NOMO-1 treated with dmso at 0.1 percent for 144 hours (cell line): ENCODE results near the gene TSC22D4.

Experiments
- DNase-seq: peaks from one replicate; lab custom pipeline; 2025; ENCODE audit not compliant: unreplicated experiment; lab: John Stamatoyannopoulos, UW

Gene TSC22D4

DNA sequence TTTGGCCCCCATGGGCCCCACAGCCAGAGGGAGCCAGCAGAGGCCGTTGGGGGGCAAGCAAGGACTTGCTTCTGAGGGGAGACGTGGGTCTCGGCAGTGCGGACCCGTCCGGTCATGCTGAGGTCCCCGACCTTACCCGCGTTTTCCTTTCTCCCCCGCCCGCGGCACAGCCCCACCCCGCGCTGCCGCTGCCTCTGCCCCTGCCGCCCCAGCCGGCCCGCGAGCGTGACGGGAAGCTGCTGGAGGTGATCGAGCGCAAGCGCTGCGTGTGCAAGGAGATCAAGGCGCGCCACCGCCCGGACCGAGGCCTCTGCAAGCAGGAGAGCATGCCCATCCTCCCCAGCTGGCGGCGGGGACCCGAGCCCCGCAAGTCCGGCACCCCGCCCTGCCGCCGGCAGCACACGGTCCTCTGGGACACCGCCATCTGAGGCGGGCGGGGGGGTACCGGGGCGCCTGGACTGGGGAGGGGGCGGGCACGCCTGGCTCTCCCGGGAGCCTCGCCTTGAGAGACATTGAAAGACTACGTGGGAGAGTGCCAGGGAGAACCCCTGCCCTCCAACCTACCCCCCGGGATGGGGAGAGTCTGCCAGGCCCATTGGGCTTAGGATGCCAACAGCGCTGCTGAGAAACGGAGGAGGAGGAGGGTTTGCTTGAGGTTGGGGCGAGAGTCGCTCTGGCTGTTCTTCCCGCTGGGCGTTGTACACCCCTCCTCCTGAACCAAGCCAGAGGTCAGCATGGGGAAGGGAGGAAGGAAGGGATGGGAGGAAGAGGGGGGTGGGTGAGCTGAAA lies 14.7 kb upstream of the TSC22D4 start:
- no peak for DNase-seq

DNA sequence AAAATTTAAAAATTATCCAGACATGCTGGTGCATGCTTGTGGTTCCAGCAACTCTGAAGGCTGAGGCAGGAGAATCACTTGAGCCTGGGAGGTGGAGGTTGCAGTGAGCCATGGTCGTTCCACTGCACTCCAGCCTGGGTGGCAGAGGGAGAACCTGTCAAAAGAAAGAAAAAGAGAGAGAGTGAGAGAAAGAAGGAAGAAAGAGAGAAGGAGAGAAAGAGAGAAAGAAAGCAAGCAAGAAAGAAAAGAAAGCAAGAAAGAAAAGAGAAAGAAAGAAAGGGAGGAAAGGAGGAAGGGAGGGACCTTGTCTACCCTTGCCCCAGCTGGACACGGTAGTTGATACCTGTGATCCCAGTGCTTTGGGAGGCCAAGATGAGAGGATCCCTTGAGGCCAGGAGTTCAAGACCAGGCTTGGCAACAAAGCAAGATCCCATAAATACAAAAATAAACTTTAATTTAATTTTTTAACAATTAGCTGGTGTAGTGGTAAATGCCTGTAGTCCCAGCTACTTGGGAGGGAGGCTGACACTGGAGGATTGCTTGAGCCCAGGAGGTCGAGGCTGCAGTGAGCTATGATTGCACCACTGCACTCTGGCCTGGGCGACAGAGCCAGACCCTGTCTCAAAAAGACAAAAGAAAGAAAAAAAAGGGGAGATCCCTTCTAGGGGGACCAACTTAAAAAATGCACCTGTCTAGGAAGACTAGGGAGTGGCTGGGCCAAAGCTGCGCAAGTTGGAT lies 13.9 kb upstream of the TSC22D4 start:
- DNase-seq = no peak

DNA sequence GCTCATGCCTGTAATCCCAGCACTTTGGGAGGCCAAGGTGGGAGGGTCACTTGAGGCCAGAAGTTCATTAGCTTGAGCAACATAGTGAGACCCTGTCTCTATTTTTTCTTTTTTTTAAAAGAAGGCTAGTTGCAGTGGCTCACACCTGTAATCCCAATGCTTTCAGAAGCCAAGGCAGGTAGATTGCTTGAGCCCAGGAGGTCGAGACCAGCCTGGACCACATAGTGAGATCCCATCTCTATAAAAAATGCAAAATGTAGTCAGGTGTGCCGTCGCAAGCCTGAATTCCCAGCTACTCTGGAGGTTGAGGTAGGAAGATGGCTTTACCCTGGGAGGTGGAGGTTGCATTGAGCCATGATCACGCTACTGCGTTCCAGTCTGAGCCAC lies 12.2 kb upstream of the TSC22D4 start:
- DNase-seq = no peak

DNA sequence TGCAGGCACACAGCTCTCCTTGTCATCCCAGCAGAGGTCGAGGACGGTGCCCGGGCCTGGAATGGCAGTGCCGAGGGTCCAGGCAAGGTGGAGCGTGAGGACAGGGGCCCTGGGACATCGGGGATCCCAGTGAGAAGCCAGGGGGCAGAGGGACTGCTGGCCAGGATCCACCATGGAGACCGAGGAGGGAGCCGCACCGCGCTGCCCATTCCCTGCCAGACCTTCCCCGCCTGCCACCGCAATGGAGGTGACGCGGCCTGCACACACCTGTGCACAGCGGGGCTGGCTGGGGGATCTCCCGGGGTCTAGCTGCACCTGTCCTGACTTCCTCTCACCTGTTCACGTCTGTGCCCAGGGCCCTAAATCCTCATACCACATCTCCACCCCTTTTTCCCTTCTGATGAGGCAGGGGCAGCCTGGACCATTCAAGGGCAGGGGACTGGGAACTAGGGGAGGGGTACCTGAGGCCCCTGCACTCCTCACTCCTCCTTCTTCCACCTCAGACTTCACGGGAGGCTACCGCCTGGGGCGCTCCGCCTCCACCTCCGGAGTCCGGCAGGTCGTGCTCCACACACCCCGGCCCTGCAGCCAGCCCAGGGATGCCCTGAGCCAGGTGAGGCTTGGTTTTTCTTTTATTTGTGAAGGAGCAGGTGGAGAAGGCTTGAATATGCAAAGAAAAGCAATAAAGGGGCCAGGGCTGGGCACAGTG lies 11.6 kb upstream of the TSC22D4 start:
- no peak for DNase-seq

DNA sequence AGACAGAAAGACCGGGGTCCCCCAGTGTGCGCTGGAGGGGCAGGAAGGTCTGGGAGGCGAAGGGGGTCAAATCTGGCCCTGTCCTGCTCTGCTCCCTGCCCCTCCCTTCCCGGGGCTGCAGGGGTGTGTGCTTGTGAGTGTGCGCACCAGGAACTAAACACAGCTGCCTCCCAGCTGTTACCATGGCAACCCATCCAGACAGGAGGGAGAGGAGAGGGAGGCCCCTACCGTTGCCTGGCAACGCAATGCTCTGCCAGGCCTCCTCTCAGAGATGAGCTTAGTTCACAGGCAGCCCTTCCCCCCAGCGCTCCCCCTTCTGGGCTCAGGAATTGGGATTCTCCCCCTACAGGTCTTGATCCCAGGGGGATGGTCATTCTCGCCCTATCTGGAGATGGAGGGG lies 10.8 kb upstream of the TSC22D4 start:
- peak; percentile 68 for DNase-seq

DNA sequence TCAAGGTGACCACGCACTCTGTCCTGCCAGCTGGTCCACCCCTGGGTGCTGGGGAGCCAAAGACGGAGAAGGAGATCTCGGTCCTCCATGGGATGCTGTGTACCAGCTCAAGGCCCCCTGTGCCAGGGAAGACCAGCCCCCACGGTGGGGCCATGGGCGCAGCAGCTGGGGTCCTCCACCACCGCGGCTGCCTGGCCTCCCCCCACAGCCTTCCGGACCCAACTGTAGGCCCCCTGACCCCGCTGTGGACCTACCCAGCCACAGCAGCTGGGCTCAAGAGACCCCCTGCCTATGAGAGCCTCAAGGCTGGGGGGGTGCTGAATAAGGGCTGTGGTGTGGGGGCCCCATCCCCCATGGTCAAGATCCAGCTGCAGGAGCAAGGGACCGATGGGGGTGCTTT lies 10.1 kb upstream of the TSC22D4 start:
- no peak for DNase-seq

DNA sequence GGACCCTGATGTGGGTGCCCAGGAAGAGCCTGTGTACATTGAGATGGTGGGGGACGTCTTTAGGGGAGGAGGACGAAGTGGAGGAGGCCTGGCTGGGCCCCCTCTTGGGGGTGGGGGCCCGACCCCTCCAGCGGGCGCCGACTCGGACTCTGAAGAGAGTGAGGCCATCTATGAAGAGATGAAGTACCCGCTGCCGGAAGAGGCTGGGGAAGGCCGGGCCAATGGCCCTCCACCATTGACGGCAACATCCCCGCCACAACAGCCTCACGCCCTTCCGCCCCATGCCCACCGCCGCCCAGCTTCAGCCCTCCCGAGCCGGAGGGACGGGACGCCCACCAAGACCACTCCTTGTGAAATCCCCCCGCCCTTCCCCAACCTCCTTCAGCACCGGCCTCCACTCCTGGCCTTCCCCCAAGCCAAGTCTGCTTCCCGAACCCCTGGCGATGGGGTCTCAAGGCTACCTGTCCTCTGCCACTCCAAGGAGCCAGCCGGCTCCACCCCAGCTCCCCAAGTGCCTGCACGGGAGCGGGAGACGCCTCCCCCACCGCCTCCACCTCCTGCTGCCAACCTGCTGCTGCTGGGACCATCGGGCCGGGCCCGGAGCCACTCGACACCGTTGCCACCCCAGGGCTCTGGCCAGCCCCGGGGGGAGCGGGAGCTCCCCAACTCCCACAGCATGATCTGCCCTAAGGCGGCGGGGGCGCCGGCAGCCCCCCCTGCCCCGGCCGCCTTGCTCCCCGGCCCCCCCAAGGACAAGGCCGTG lies 9.5 kb upstream of the TSC22D4 start:
- no peak for DNase-seq

DNA sequence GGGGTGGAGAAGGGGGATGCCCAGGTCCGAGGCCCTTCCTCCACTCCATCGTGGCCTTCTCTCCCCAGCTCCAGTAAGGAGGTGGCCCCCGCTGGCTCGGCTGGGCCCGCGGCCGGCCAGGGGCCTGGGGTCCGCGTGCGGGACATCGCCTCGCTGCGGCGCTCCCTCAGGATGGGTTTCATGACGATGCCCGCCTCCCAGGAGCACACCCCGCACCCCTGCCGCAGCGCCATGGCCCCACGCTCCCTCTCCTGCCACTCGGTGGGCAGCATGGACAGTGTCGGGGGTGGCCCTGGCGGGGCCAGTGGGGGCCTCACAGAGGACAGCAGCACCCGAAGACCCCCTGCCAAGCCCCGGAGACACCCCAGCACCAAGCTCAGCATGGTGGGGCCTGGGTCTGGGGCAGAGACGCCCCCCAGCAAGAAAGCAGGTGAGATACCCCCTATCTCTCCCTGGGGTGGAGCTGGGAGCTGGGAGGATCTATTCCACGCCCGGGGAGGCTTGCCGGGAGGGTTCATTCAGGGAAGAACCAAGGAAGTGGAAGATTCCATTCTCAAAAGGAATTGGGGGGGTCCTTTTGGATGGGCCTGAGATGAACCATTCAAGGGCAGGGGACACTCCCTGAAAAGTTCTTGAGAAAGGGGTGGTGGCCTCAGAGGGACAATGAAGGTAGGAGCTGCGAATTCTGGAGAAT lies 7.9 kb upstream of the TSC22D4 start:
- no peak for DNase-seq

DNA sequence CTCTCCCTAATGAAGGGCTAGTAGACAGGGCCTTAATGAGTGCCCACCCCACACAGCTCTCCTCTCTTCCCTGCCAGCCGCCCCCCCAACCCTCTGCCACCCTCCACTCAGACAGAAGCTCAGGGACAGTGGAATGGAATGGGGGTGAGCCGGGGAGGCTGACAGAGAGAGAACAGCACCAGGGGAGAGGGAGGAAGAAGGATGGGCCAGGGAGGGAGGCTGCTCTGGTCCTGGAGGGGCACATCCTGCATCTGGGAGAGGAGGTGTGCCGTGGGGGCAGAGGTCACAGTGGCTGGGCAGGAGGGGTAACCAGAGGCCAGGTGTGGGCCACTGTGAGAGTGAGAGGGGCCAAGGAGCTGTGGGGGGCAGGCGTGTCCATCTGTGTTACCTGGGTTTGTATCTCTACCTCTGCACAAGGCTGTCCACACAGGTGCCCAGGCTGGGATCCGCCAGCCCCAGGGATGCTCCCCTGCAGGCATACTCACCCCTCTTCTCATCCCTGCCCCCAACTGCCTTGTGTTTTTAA lies 7.2 kb upstream of the TSC22D4 start:
- no peak for DNase-seq

DNA sequence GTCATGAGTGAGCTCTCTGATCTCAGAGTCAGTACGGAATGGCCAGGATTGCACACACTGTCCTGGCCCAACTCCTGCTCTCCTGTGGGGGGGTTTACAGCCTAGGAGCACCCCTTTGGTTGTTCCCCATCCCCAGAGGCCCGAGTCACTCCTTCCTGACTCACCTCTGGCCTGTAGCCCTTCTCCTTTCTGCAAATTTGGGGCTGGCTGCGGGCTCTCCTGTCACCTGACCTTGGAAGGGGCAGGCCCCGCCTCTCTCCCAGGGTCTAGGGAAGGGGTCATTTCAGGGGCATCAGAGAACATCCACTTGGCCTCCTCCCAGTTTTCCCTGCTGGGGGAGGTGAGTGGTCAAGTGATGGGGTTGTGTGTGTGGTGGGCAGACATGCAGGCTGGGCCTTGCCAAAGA lies 6.5 kb upstream of the TSC22D4 start:
- DNase-seq = no peak

DNA sequence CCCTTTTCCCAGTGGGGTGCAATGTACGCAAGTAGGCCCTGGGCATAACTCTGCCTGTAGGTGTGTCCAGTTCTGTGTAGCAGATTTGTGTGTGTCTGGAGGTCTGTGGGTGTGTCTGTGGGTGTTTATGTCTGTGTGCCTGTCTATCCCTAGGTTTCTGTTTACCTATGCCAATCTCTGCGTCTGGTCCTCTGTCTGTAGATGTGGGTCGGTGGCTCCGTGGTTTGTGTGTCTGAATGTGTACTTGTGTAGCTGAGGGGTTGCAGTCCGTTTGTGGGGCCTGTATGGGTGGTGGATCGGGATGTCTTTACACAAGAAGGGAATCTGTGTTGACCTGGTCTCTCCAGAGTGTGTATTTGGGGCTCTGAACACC lies 5.6 kb upstream of the TSC22D4 start:
- no peak for DNase-seq

DNA sequence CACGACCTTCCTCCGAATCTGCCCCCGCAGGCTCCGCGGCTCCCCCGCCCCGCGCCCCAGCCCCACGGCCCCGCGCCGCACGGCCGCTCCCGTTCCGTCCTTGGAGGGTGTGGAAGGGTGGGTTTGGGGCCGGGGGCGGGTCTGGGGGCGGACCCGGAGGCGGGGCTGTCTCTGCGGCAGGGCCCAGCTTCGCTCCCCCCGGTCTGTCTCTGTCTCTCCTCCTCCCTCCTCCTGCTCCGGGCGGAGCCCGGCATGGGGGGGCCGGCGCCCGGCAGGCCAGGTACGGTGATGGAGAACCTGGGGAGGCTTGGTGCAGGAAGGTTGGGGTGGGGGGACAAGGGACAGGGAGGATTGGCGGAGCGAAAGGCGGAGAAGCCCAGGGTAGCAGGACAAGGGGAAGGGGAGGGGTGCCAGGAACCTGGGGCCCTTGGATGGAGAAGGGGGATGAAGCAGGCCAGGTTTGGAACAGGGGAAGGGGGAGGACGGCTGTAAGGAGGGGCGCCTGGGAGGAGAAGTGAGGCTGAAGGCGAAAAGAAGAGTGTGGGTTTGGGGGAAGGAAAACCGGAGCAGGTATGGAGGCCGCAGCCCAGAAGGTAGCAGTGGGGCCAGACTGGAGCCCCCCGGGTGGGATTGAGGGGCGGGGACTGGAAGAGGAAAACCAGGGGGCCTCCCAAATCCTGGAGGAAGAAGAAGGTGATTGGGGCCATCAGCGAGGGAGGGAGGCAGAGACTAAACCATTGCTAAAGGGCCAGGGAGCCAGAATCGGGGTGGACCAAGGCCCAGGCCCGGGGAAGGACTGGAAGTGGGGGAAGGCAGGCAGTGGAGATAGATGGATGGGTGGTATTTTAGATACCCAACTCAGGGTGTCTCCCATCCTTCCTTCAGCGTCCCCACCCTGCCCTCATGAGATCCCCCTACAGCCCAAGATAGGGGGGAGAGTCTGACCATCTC lies 5.0 kb upstream of the TSC22D4 start, which contains the start of gene NYAP1:
Gene NYAP1, plus strand, starts transcription at position 206 of the 951 bp plus-strand sequence. CDS start 1,385 bp downstream, outside the sequence.
- DNase-seq = no peak

DNA sequence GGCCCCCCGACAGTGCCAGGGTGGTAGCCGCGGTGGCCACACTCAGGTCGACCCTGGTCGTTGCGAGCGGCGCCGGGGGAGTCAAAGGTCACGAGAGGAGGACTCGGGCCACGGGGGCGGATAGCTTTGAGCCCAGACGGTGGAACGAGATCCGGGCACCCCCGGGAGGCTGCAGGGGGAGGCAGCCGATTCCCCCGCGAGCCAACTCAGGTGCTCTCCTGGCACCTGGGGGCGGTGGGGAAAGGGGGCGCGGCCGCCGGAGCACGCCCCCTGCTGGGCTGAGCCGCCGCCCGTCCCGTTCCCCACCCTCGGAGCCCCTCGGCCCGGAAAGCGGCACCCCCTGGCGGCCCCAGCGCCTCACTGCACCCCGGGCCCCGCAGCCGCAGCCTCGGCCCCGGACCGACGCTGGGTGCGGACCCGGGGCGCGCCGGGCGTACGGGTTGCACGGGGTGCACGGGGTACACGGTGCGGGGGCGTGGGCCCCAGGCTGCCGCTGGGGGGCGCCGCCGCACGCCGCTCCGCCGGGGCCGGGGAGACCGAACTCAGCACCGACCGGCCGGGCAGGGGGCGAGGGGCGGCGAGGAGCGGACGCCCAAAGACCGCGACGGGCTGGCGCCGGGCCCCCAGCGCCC lies 4.2 kb upstream of the TSC22D4 start:
- peak; percentile 38 for DNase-seq

DNA sequence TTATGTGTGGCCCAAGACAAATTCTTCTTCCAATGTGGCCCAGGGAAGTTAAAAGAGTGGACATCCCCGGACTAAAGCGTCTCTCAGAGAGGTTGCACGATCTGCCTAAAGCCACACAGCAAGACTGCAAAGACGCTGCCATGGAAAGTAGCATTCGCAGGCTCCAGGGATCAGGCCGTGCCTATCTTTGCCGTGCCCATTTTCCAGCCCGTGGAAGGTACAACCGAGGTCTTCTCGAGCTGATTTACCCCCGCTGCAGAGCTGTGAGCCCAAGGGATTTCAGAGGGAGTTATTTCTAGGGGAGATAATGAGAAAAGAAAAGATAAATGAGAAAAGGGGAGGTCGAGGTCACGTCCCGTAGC lies 3.7 kb upstream of the TSC22D4 start:
- DNase-seq = no peak

DNA sequence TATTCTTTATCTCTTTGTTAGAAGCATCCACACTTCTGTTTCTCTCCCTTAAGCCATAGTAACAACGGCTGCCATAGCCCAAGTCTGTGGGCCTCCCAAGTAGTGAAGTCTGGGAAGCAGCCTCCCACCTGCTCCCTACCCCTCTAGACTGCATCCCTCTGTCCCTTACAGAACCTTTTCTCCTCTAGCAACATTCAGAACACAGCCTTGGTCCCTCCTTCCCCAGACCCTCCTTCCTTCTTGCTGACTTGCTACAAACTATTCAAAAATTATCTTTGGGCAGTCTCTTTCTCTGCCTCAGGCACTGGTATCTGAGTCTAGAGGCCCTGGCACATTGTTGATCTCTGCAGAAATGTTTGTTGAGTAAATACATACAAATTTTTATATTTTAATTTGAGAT lies 2.5 kb upstream of the TSC22D4 start:
- no peak for DNase-seq

DNA sequence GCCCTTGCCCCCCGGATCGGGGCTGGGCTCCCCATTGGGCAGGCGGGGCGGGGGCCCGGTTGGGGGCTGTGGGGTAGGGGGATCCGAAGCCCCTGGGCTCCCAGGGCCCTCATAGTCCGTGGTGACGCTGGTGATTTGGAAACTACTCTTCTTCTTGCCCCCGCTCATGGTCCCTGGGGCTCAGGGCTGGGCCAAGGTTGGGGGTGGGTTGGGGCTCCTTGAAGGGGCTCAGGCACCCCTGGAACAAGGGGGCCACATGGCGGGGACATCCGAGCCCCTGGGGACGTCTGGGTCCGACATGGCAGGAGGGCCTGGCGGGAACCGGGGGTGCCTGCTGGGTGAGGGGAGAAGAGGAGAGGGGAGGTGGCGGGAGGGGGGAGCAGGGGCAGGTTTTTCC lies 1.1 kb downstream of the TSC22D4 start:
- DNase-seq = no peak

DNA sequence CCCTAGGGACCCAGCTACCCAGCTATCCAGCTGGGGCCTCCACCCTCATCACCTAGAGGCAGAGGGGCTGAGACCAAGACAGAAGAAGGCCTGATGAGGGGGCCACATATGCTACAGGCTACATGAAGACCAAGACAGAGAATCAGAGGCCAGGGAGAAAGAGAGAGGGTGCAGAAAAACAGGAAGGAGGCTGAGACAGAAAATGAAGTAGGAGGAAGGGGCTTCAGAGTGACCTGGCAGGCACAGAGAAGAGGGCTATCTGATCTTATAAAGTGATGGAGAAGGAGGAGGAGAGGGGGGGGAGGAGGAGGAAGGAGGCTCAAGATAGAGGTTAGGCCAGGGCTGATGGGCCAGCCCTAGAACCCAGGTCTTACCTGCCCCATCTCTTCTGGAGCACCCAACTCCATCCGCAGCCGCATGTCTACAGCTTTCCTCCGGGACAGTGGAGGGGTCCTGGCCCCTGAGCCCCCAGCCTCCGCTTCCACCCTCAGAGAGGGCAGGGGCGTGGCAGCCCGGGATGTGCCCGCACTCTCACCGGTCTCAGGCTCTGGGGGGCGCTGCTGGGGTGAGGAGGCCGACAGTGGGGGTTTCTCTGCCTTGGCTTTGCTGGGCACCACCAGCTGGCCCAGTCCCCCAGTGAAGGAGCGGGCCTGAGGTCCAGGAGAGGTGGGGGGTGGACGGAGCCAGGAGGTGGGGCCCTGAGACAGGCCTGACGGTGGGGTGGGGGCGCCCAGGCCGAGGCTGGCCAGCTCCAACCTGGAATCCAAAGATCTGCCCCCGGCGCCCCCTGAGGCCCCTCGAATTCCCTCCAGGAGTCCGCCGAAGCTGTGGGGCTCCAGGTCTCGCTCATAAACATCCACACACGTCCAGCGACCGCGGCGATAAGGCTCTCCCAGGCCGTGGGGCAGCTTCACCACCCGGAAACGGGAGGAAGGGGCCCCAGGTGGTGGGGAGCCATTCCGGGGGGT lies 1.8 kb downstream of the TSC22D4 start:
- no peak for DNase-seq
